ENCODE results near the gene BBS7. TPM values are rescaled to one million over a fixed set of nuclear protein-coding genes. Genes with fewer than 3 reads are reported as not detected.

Gene BBS7
- 14.5 TPM for total RNA-seq
- 8.0 TPM for polyA plus RNA-seq (ENCODE audit: insufficient read depth, low read depth, low replicate concordance)
- long read RNA-seq, donor 1, partial matches to known transcripts, result 0 of 3 reads
- long read RNA-seq, donor 1, other reads (novel, unspliced or antisense), result 0 of 3 reads
- long read RNA-seq, donor 2, partial matches to known transcripts, result 0 of 3 reads
- long read RNA-seq, donor 2, other reads (novel, unspliced or antisense), result 0 of 3 reads
- long read RNA-seq, donor 3, partial matches to known transcripts, result 0 of 5 reads
- long read RNA-seq, donor 3, other reads (novel, unspliced or antisense), result 0 of 5 reads
- long read RNA-seq, donor 4, partial matches to known transcripts, result 0 of 2 reads
- long read RNA-seq, donor 4, other reads (novel, unspliced or antisense), result 0 of 2 reads
- long read RNA-seq, donor 5, result 0 reads
- long read RNA-seq, donor 6, transcript BBS7-202 (4 exons, 725 nt), result major isoform, 10 of 13 reads
- long read RNA-seq, donor 6, partial matches to known transcripts, result 0 of 13 reads
- long read RNA-seq, donor 6, other reads (novel, unspliced or antisense), result 0 of 13 reads
- long read RNA-seq, donor 7, partial matches to known transcripts, result 2 of 17 reads
- long read RNA-seq, donor 7, other reads (novel, unspliced or antisense), result 9 of 17 reads
- long read RNA-seq, donor 8, partial matches to known transcripts, result 0 of 1 reads
- long read RNA-seq, donor 8, other reads (novel, unspliced or antisense), result 0 of 1 reads
- long read RNA-seq, donor 9, transcript BBS7-202 (4 exons, 725 nt), result major isoform, 5 of 6 reads
- long read RNA-seq, donor 9, partial matches to known transcripts, result 0 of 6 reads
- long read RNA-seq, donor 9, other reads (novel, unspliced or antisense), result 0 of 6 reads
- long read RNA-seq, donor 10, transcript BBS7-202 (4 exons, 725 nt), result major isoform, 5 of 5 reads
- long read RNA-seq, donor 10, partial matches to known transcripts, result 0 of 5 reads
- long read RNA-seq, donor 10, other reads (novel, unspliced or antisense), result 0 of 5 reads

- peak within 1 kb of the TSS; percentile 75 to 92 (median 89) for H3K9ac ChIP-seq (ENCODE audit: low read length in 3 of 3)
- TF ChIP-seq CTCF (IDR thresholded peaks at IDR 0.05; ENCODE audit: borderline replicate concordance, extremely low read depth, insufficient read depth), result no peak
- no peaks in the 10 kb centered on the region for H3K27me3 ChIP-seq (ENCODE audit: control insufficient read depth, insufficient read depth, low read length)
- intact Hi-C loops (cut with DNase I), result no loop called here
- DNase-seq, result peak; percentile 99
- H3K27ac ChIP-seq (ENCODE audit: low read depth in 2 of 2, low read length in 2 of 2), result peak within 1 kb of the TSS; percentile 75 to 93
- H3K4me1 ChIP-seq (ENCODE audit: control insufficient read depth in 2 of 3, insufficient read depth in 2 of 3, low read depth in 1 of 3, low read length in 3 of 3), result no peaks in the 10 kb centered on the region
- H3K36me3 ChIP-seq (ENCODE audit: control insufficient read depth in 2 of 3, insufficient read depth in 3 of 3, low read length in 3 of 3), result peaks cover 0 to 3% (median 0%) of the 10 kb centered on the region in 3 donors
- peak within 1 kb of the TSS; percentile 72 to 89 (median 86) for H3K4me3 ChIP-seq (ENCODE audit: low read length in 3 of 3)
- no peaks in the 10 kb centered on the region for H3K9me3 ChIP-seq (ENCODE audit: control insufficient read depth in 2 of 3, insufficient read depth in 1 of 3, low read length in 3 of 3)
- peak; percentile 98 for FAIRE-seq
Measured at GRCh38 chr4:121869841-121870822, at the start of gene BBS7. Gene BBS7 (minus strand): TSS chr4:121870474. CDS start chr4:121870313, 161 bp downstream.

- intact Hi-C loops (cut with DNase I), result no loop called here
- no peak for FAIRE-seq
- H3K9ac ChIP-seq (ENCODE audit: low read length in 3 of 3), result no peak overlapping the region
- no peaks in the 10 kb centered on the region for H3K9me3 ChIP-seq (ENCODE audit: control insufficient read depth in 2 of 3, insufficient read depth in 1 of 3, low read length in 3 of 3)
- no peaks in the 10 kb centered on the region for H3K36me3 ChIP-seq (ENCODE audit: control insufficient read depth in 2 of 3, insufficient read depth in 3 of 3, low read length in 3 of 3)
- no peak for DNase-seq
- no peak for TF ChIP-seq CTCF (IDR thresholded peaks at IDR 0.05; ENCODE audit: borderline replicate concordance, extremely low read depth, insufficient read depth)
- H3K27me3 ChIP-seq (ENCODE audit: control insufficient read depth, insufficient read depth, low read length), result no peaks in the 10 kb centered on the region
- no peak overlapping the region for H3K27ac ChIP-seq (ENCODE audit: low read depth in 2 of 2, low read length in 2 of 2)
- H3K4me3 ChIP-seq (ENCODE audit: low read length in 3 of 3), result no peak overlapping the region
- no peaks in the 10 kb centered on the region for H3K4me1 ChIP-seq (ENCODE audit: control insufficient read depth in 2 of 3, insufficient read depth in 2 of 3, low read depth in 1 of 3, low read length in 3 of 3)
Measured at GRCh38 chr4:121913667-121914066, 43.4 kb upstream of the BBS7 start.

GRCh38 chr4:121908346-121908745 lies 38.1 kb upstream of the BBS7 start:
- Histone ChIP-seq H3K27ac (ENCODE audit: low read depth in 2 of 2, low read length in 2 of 2) (no peak overlapping the region), H3K4me1 (ENCODE audit: control insufficient read depth in 2 of 3, insufficient read depth in 2 of 3, low read depth in 1 of 3, low read length in 3 of 3) (no peaks in the 10 kb centered on the region), H3K9ac (ENCODE audit: low read length in 3 of 3) (no peak overlapping the region), H3K4me3 (ENCODE audit: low read length in 3 of 3) (no peak overlapping the region), H3K36me3 (ENCODE audit: control insufficient read depth in 2 of 3, insufficient read depth in 3 of 3, low read length in 3 of 3) (no peaks in the 10 kb centered on the region), H3K9me3 (ENCODE audit: control insufficient read depth in 2 of 3, insufficient read depth in 1 of 3, low read length in 3 of 3) (no peaks in the 10 kb centered on the region), H3K27me3 (ENCODE audit: control insufficient read depth, insufficient read depth, low read length) (no peaks in the 10 kb centered on the region)
- intact Hi-C loops (cut with DNase I), result no loop called here
- DNase-seq (no peak), FAIRE-seq (no peak)
- no peak for TF ChIP-seq CTCF (IDR thresholded peaks at IDR 0.05; ENCODE audit: borderline replicate concordance, extremely low read depth, insufficient read depth)
